GM18873 (cell line): Measurements from ENCODE around the gene DRAM1.

Experiments
- ATAC-seq: cut with Tn5 transposase; IDR thresholded peaks from one replicate; pipeline ENCODE4 v1.9.1; 2021; ENCODE audit warnings: mild to moderate bottlenecking, moderate library complexity, moderate number of reproducible peaks; ENCODE audit not compliant: unreplicated experiment, low FRiP score

Gene DRAM1

GRCh38 chr12:101939306-101939705 lies 61.9 kb downstream of the DRAM1 start:
- ATAC-seq = no peak

- ATAC-seq = no peak
Observed at GRCh38 chr12:101939856-101940265, 62.5 kb downstream of the DRAM1 start.

DNA sequence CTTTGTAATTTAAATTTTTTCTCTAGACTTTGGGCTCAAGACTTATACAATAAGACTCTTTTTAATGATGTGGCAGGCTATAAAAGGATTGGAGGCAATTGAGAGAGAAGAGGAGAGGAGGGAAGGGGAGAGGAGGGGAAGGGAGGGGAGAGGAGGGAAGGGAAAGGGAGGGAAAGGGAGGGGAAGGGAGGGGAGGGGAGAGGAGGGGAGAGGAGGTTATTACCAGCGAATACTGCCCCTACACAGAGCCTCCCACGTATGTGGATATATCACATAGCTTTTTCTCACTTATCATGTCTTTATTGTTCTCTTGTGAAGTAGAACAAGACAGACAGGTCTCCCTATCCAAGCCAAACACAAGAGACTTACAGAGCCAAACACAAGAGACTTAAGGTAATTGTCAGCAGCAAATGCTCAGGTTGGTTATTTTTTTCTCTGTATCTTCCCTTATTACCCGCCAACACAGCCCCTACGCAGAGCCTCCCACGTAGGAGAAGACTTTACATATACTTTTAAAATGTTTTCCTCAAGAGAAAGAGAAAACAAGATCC lies 63.1 kb downstream of the DRAM1 start:
- ATAC-seq = no peak

GRCh38 chr12:101941306-101942249 lies 64.2 kb downstream of the DRAM1 start:
- ATAC-seq = peak; percentile 85

DNA sequence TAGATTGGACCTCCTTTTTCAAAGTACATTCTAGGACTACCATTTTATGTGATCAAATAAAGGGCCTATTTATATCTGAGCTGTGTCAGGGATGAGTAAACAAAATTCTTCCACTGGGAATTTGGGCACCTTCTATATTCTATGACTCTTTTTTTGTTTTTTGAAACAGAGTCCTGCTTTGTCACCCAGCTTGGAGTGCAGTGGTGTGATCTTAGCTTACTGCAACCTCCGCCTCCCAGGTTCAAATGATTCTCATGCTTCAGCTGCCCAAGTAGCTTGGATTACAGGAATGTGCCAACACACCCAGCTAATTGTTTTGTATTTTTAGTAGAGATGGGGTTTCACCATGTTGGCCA lies 64.8 kb downstream of the DRAM1 start:
- no peak for ATAC-seq

- no peak for ATAC-seq
Observed at GRCh38 chr12:101945369-101946232, 68.2 kb downstream of the DRAM1 start.

DNA sequence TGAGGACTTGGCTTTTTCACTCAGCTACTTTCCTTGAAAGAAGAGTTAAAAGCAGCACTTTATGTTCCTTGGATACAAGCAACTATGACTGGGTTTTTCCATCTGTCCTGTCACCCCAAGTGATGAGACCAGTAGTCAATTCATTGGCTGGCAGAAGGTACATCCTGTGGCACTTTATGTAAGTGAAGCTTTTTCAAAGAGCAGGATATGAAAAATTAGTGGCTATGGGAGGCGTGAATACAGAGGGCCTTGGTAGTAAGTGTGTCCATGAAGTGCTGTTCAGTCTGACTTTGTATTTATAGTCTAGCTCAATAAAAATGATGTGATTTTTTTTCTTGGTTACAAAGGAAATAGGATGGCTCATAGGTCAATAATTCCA lies 68.8 kb downstream of the DRAM1 start:
- no peak for ATAC-seq

- ATAC-seq = no peak
Observed at GRCh38 chr12:101947316-101947715, 69.9 kb downstream of the DRAM1 start.

- no peak for ATAC-seq
Observed at GRCh38 chr12:101948365-101948764, 71.0 kb downstream of the DRAM1 start.

DNA sequence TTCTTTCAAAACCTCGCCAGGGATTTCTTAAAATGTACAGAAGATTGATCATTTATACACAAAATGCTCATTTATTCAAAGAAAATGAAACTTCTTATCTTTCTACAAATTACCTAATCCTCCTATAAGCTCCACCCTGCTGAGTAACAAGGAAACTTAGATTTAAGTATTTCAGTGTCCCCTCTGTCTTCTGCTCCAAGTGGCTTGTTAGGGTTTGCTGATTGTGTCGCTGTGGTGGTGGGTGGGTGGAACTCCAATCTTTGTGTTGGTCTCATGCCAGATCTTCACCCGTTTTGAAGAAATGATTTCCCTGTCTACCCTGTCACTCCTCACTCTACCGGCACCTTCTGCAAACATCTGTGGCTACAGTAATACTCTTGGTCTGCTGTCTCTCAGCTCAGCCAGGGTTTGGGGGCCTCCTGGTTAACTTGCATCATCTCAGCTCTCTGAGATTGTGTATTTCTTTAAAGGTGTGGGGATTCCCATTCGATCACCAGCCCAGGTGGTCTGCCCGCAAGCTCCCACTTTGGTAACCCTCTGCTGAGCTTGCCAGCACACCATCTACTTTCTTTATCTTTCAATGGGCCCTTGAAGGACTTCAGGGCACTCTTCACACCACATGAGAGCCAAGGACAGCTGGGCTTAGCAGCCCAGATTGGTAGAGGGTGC lies 73.8 kb downstream of the DRAM1 start:
- ATAC-seq = no peak

GRCh38 chr12:101954113-101954512 lies 76.7 kb downstream of the DRAM1 start:
- no peak for ATAC-seq

GRCh38 chr12:101954676-101955075 lies 77.3 kb downstream of the DRAM1 start:
- ATAC-seq = no peak

DNA sequence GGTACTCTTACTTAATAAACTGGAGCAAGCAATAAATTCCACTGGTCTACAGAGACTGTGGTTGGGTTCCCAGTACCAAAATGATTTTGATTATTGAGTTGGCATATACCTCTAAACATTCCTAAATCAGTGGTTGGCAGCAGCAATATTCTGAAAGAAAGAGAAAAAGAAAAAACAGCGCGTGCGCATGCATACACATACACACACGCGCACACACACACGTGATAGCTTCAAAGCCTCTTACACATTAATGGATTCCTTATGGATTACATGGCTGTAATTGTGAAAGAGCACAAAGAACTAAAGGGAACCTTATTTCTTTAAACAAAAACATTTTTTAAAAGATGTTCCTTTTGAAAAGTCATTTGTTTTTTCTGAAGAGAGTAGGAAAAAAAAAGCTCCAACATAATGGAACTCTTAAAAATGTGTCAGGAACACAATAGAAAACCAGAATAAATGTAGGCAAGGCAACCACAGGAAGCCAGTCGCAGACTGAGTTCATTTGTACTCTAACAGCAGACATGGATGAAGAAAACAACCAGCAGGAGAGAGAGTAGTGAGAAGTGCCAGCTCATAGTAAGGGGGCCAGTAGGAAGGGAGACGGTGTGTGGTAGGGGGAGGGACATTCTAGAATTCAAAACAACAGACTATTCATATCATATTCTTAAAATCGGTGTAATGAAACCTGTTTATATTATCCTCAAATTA lies 80.0 kb downstream of the DRAM1 start:
- ATAC-seq = no peak

- no peak for ATAC-seq
Observed at GRCh38 chr12:101959607-101960006, 82.2 kb downstream of the DRAM1 start.

- ATAC-seq = no peak
Observed at GRCh38 chr12:101962486-101962885, 85.1 kb downstream of the DRAM1 start.

DNA sequence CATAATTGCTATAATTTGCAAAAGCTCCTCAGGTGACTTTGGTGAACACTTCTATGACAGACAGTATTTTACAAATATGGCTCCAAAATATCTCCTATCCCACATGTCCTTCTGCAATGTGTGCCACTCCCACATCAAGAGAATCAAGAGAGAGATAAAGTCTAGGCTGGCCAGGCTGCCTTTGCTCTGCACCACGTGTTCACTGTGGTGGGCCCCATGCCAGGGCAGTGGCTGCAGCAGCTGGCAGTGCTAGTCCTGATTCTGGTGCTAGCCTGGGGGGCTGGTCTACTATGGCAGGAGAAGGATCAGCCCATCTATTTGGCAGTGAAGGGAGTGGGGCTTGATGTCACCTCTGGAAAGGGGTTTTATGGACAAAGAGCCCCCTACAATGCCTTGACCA lies 86.3 kb downstream of the DRAM1 start:
- ATAC-seq = no peak

DNA sequence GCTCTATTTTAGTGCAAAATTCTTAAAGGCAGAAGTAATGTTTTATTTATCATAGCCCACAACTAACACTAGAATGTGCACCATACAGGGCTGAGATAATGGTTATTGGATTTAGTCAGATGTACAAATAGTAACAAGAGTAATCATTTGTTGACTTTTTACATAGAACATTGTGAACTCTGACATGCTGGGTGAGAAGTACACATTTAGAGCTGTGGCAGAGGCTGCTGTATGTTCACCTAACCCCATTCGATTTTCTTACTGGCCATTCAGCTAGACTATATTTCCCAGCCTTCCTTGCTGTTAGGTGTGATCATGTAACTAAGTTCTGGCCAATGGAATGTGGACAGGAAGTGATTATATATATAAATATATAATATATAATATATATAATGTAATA lies 89.1 kb downstream of the DRAM1 start:
- no peak for ATAC-seq

GRCh38 chr12:101967506-101967905 lies 90.1 kb downstream of the DRAM1 start:
- no peak for ATAC-seq

- ATAC-seq = no peak
Observed at GRCh38 chr12:101968770-101969169, 91.4 kb downstream of the DRAM1 start.
